HUES48 (cell line): ENCODE data around the gene OBI1.

Experiments
- H3K27ac ChIP-seq: one replicate; pipeline ENCODE4 v1.7.0; 2013; ENCODE audit warnings: low read depth, low read length, inconsistent platforms
- H3K27me3 ChIP-seq: 2 replicates; pipeline ENCODE4 v1.6.1; 2013; ENCODE audit warnings: mild to moderate bottlenecking, low read length; ENCODE audit not compliant: control insufficient read depth, insufficient read depth
- H3K36me3 ChIP-seq: 2 replicates; pipeline ENCODE4 v1.6.1; 2013; ENCODE audit warnings: low read length; ENCODE audit not compliant: control insufficient read depth, insufficient read depth
- H3K4me1 ChIP-seq: 2 replicates; pipeline ENCODE4 v1.6.1; 2013; ENCODE audit warnings: mild to moderate bottlenecking, low read length; ENCODE audit not compliant: control insufficient read depth, insufficient read depth
- H3K4me3 ChIP-seq: 2 replicates; pipeline ENCODE4 v1.5.1; 2013; ENCODE audit warnings: mild to moderate bottlenecking, low read depth, low read length
- H3K9ac ChIP-seq: 2 replicates; pipeline ENCODE4 v1.6.1; 2013; ENCODE audit warnings: mild to moderate bottlenecking, low read depth, low read length, moderate library complexity
- H3K9me3 ChIP-seq: 2 replicates; pipeline ENCODE4 v1.6.1; 2013; ENCODE audit warnings: low read length; ENCODE audit not compliant: control insufficient read depth, insufficient read depth

OBI1 gene

DNA sequence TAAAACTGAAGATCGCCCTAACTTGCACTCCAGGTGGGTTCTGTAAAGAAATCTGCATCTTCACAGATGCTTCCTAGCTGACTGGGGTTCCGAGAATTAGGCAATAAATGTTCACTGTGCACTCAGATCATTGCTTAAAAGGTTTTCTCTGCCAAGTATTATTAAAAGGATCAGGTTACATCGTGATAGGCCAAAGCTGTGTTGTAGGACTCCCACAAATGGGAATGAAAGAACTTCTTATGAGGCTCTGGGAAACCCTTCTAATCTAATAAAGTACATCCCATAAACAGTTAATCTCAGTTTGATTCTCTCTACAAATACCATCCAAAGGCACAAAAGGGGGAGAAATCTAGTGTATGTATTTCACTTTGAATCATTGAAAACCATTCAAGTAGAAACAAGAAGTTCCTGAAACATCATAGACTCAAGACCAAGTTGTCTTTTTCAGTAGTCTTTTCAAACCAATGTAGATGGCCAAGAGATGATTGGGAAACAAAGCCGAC, 48.5 kb downstream of the OBI1 start:
- H3K4me1 ChIP-seq: peaks cover 34% of the 10 kb centered on the region
- no peaks in the 10 kb centered on the region for H3K9me3 ChIP-seq
- H3K27ac ChIP-seq: no peak overlapping the region
- H3K4me3 ChIP-seq: no peak overlapping the region
- H3K36me3 ChIP-seq: peaks cover 8% of the 10 kb centered on the region
- H3K9ac ChIP-seq: no peak overlapping the region
- H3K27me3 ChIP-seq: peaks cover 72% of the 10 kb centered on the region

DNA sequence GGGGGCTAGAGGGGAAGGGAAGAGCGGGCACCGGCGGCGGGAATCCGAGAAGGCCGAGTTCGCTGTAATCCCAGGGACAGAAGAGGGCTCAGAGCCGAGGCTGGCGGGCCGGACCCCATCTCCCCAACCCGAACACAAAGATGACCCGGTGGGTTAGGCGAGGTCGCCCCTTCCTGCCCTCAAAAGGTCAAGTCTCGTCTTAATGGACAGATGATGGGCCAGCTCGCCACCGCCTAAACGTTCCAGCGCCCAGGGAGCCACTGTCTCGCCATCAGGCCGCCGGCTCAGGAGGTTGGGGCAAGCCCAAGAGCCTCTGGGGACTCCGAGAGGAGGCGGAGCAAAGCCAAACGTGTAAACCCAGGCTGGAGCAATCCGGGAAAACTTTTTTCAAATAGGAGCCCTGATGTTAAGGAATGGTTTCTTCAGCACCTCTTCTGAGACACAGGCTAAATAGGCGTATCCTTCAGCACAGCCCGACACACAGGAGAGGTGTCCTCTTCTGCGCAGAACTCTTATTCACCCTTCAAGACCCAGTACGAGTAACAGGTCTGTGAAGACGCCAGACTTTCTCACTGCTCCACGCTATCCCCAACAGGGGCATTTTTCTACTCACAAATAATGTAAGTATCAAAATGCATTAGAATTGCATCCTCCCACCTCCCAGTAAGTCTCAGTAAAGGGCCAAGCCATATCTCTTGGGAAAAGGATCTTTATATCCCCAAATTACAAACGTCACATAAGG, 49.3 kb downstream of the OBI1 start:
- Histone ChIP-seq H3K27ac (no peak overlapping the region), H3K4me1 (peaks cover 40% of the 10 kb centered on the region), H3K27me3 (peaks cover 80% of the 10 kb centered on the region), H3K4me3 (peak overlapping the region; percentile 61), H3K9me3 (no peaks in the 10 kb centered on the region), H3K36me3 (0 out of 2 replicates have a peak, but pooled peaks cover 2% of the 10 kb centered on the region), H3K9ac (no peak overlapping the region)

- Histone ChIP-seq H3K9ac (no peak overlapping the region), H3K36me3 (no peaks in the 10 kb centered on the region), H3K4me3 (peak overlapping the region; percentile 61), H3K9me3 (no peaks in the 10 kb centered on the region), H3K27ac (no peak overlapping the region), H3K4me1 (peaks cover 40% of the 10 kb centered on the region), H3K27me3 (peaks cover 88% of the 10 kb centered on the region)
Measured at GRCh38 chr13:78608688-78609463, 50.1 kb downstream of the OBI1 start.

DNA sequence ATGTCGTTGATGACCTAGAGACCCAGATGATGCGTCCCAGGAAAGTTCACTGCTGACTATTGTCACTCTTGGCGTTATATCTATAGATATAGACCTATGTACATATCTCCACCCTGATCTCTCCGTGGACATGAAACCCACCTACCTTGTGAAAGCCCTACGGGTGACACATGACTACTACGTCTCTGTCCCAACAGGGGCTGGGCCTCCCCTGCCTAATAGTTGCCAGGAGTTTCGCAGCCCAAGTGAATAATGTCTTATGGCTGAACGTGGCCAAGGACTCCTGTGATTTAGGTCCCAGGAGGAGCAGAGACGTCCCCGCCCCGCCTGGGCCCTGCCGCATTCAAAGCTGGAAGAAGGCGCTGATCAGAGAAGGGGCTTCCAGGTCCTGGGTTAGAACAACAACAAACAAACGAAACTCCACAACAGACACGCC, 50.7 kb downstream of the OBI1 start:
- Histone ChIP-seq H3K9ac (no peak overlapping the region), H3K9me3 (no peaks in the 10 kb centered on the region), H3K27me3 (peaks cover 94% of the 10 kb centered on the region), H3K4me1 (peaks cover 40% of the 10 kb centered on the region), H3K36me3 (no peaks in the 10 kb centered on the region), H3K27ac (no peak overlapping the region), H3K4me3 (peak overlapping the region; percentile 61; the same call in 1 of the 2 replicates)

DNA sequence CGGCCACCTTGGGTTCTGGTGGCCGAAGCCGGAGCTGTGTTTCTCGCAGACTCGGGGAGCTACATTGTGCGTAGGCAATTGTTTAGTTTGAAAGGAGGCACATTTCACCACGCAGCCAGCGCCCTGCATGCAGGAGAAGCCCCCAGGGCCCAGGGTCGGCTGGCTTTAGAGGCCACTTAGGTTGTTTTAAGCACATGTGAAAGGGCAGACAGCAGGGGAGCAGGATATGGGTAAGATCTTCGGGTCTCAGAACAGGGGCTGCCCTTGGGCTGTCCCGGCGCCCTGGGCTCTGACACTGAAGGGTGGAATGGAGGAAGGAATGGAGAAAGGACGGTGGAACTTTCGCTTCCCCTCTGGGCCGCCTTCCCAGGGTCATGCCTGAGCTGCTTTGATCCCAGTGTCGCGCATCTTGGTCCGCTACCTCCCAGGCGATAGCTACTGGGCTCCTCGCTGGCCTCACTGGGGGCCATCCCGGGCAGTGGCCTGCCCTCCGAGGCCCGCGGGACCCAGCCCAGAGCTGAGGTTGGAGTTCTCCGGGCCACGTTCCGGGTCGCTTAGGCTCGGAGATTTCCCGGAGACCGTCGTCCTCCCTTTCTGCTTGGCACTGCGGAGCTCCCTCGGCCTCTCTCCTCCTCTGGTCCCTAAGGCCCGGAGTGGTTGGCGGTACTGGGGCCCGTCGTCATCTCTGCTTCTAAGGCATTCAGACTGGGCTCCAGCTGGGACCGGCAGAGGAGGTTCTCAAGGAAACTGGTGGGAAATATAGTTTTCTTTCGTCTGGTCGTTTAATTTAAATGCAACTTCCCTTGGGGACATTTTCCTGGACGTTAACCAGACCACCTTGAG, 51.3 kb downstream of the OBI1 start:
- H3K27ac ChIP-seq: no peak overlapping the region
- peak overlapping the region; percentile 61 for H3K4me3 ChIP-seq
- peaks cover 40% of the 10 kb centered on the region for H3K4me1 ChIP-seq
- peaks cover 100% of the 10 kb centered on the region for H3K27me3 ChIP-seq
- H3K36me3 ChIP-seq: no peaks in the 10 kb centered on the region
- no peak overlapping the region for H3K9ac ChIP-seq
- H3K9me3 ChIP-seq: no peaks in the 10 kb centered on the region

DNA sequence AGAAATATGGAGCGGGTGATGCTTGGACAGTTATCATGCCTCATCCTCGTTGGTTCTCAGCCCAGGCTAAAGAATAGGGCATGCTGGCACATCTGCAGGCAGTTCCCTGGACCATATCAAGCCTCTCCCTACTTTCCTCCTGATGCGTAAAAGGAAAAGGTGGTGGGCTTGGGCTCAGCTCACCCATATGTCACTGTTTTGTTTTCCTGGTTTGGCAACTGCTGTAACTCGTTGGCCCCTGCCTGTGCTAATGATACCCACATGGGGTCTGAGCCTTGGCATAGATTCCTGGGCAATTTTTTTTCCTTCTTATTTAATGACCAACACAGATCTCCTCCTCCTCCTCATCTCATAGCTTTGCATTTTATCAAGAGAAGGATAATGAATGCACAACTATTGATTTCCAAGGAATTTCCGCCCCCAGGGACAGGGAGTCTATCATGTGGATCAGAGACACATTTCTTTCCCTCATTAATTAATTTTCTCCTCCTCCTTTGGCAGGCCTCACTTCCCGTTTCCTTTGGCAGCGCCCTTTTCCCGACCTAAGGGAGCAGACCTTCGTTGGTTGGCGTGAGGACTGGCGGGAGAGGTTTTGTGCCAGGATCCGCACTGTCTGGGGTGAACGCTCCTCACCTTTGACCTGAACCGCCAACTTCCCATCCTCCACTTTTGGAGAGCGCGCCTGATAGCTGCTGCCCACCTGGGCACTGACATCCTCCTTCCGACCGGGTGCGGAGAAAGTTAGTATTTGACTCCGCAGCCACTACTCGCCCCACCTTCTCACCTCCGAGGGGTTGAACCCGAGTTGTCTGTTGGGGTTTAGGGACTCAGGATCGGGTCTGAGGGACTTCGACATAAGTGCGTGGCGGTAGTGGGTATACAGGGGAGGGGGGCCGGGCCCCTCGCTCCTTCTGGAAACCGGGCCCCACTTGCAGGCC, 52.2 kb downstream of the OBI1 start:
- H3K4me3 ChIP-seq: peak overlapping the region; percentile 61
- H3K36me3 ChIP-seq: no peaks in the 10 kb centered on the region
- no peaks in the 10 kb centered on the region for H3K9me3 ChIP-seq
- H3K27ac ChIP-seq: no peak overlapping the region
- H3K9ac ChIP-seq: no peak overlapping the region
- peaks cover 99% of the 10 kb centered on the region for H3K27me3 ChIP-seq
- H3K4me1 ChIP-seq: peaks cover 40% of the 10 kb centered on the region

GRCh38 chr13:78604782-78605611, 54.0 kb downstream of the OBI1 start:
- Histone ChIP-seq H3K27ac (no peak overlapping the region), H3K9ac (no peak overlapping the region), H3K4me1 (peaks cover 41% of the 10 kb centered on the region), H3K9me3 (no peaks in the 10 kb centered on the region), H3K4me3 (peak overlapping the region; percentile 44; the same call in 1 of the 2 replicates), H3K36me3 (no peaks in the 10 kb centered on the region), H3K27me3 (peaks cover 99% of the 10 kb centered on the region)

DNA sequence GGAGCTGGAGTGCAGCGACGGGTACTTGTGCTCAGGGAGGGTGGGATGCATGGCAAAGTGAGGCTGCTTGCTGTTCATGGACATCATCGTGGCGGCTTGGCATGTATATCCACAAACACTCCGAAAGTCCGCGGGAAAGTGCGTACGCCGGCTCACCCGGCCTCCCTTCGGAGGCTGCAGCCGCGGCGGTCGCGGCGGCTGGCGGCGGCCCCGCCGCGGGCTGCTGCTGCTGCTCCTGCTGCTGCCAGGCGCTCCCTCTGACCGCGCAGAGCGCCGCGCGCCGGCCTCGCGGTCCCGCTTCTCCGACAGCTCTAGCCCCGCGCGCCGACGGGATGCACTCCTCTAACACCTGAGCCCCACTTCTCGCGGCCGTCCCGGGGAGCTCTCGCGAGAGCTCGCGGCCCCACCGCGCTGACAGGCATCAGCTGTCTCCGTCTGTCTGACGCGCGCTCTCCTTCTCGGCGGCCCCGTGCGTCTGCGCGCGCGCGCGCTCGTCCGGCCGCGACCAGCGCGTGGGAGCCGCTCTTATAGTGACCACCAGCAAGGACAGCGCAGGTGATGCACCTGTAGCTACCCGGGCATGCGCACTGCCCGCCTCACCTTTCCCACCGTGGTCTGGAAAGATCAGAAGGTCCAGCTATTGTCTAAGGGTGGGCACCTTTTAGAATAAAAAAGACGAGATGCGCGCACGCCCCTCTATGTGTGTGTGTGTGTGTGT, 55.6 kb downstream of the OBI1 start, which contains the start of gene POU4F1:
TSS of gene POU4F1 (minus strand) at position 313 of the 718 bp plus-strand sequence. CDS start at position 87, 226 bp downstream.
- Histone ChIP-seq H3K27ac (no peak within 1 kb of the TSS), H3K36me3 (no peaks in the 10 kb centered on the region), H3K9me3 (no peaks in the 10 kb centered on the region), H3K4me3 (peak within 1 kb of the TSS; percentile 60), H3K27me3 (peaks cover 99% of the 10 kb centered on the region), H3K9ac (no peak within 1 kb of the TSS), H3K4me1 (peaks cover 34% of the 10 kb centered on the region)
